Esophagus squamous epithelium (tissue), 5 donors: ENCODE measurements around the gene TMEM151A. TPM values are rescaled to one million over a fixed set of nuclear protein-coding genes. Genes with fewer than 3 reads are reported as not detected.

Experiments
- DNase-seq: peaks from one replicate; lab custom pipeline; 2025; lab: John Stamatoyannopoulos, UW
- H3K27ac ChIP-seq, 4 donors: fragments of 200-600 bp; sonication (generic); one replicate each; pipeline ENCODE4 v1.5.1; 2016 to 2019; ENCODE audit warnings: mild to moderate bottlenecking in 1 of 4
- H3K27me3 ChIP-seq, 4 donors: fragments of 200-600 bp; sonication (generic); 1 replicate in 3 of 4; 2 replicates in 1 of 4; pipeline versions ENCODE4 v1.5.1 to v1.6.0; 2017 to 2021; ENCODE audit warnings: antibody characterized with exemption in 1 of 4
- H3K36me3 ChIP-seq, 3 donors: fragments of 200-600 bp; sonication (generic); one replicate each; pipeline ENCODE4 v1.5.1; 2016 to 2019
- H3K4me1 ChIP-seq, 3 donors: fragments of 200-600 bp; sonication (generic); one replicate each; pipeline ENCODE4 v1.5.1; 2017 to 2019
- H3K4me3 ChIP-seq, 4 donors: fragments of 200-600 bp; sonication (generic); 1 replicate in 3 of 4; 2 replicates in 1 of 4; pipeline ENCODE4 v1.5.1; 2016 to 2019; ENCODE audit warnings: mild to moderate bottlenecking in 2 of 4, moderate library complexity in 1 of 4
- H3K9me3 ChIP-seq, 3 donors: fragments of 200-600 bp; sonication (generic); one replicate each; pipeline ENCODE4 v1.5.1; 2016 to 2019
- CTCF ChIP-seq, 6 experiments: fragments of 450-650 bp in 4 of 6; fragments of 200-600 bp in 2 of 6; sonication (generic) in 2 of 6; IDR thresholded peaks; one replicate each; pipeline ENCODE4 v1.5.1; 2016 to 2019; ENCODE audit warnings: antibody characterized with exemption in 6 of 6, mild to moderate bottlenecking in 4 of 6, moderate library complexity in 4 of 6
- POLR2A ChIP-seq, 4 donors: fragments of 450-650 bp; IDR thresholded peaks; one replicate each; pipeline ENCODE4 v1.6.1; 2017; ENCODE audit warnings: antibody characterized with exemption in 4 of 4, mild to moderate bottlenecking in 4 of 4, moderate library complexity in 3 of 4
- WGBS, 2 donors: methylation state at CpG; one replicate each; pipeline ENCODE4 v1.1.5; 2018; 5-methylcytosine and 5-hydroxymethylcytosine counted together
- intact Hi-C: fragments of 100-400 bp; cut with DNase I; formaldehyde crosslinking; loops from one replicate; pipeline ENCODE4 v1.15.0; 2022
- total RNA-seq, 4 donors: library from RNA; depleted of rRNA; stranded (reverse); fragments of >200 nt; gene quantifications; one replicate each; pipeline ENCODE4 v1.1.0, GENCODE V29; 2016
- donor health status: DM: yes; HTN: yes; CAD: no.

Gene TMEM151A
- total RNA-seq, 4 donors from 2014 or later, result not detected

DNA sequence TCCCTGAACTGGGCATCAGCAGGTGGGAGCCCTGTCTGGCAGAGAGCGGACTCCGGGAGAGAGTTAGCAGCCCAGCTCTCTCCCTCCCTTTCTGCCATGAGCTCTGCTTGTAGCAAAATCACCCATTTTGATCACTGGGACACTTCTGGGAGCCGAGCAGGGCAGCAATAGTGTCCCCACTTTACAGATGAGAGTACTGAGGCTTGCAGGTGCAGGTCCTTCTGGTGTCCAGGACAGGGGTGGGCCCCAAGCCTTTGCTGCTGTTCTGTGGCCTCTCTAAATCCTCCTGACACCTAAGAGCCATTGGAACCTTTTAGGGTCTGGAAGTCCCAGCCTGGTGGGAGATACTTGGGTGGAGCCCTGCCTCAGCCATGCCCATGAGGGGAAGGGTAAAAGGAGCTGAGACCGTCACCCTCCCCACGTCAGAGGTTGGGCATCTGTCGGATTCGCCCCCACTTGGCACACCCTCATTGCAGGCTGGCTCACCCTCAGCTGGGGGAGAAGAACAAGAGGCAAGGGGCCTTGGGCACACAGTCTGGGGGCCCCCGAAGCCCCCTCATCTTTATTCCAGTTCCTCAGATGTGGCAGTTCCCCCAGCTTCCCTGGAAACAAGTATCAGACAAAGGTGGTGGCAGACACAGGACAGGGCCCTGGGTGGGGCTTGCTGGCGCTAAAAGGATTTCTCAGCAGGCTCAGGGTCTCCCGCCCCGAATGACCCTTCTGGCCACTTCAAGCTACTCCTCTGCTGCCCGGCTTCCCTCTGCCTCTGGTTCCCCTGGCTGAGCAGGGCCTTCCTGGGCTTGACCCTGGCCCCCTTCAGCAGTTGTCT is 40.1 kb downstream of the TMEM151A start:
- Histone ChIP-seq H3K4me3 (no peak overlapping the region), H3K27me3 (no peaks in the 10 kb centered on the region), H3K27ac (no peak overlapping the region), H3K36me3 (peaks cover 11 to 34% (median 20%) of the 10 kb centered on the region in 3 donors), H3K9me3 (no peaks in the 10 kb centered on the region), H3K4me1 (peaks cover 40 to 60% (median 45%) of the 10 kb centered on the region in 3 donors)
- TF ChIP-seq CTCF (IDR thresholded peaks at IDR 0.05), result no peak
- TF ChIP-seq POLR2A (IDR thresholded peaks at IDR 0.05), result no peak
- 80 to 94% methylated on average over 3 to 10 of the region's 12 CpGs for WGBS, 2 donors
- no peak for DNase-seq
- intact Hi-C loops, result no loop called here

DNA sequence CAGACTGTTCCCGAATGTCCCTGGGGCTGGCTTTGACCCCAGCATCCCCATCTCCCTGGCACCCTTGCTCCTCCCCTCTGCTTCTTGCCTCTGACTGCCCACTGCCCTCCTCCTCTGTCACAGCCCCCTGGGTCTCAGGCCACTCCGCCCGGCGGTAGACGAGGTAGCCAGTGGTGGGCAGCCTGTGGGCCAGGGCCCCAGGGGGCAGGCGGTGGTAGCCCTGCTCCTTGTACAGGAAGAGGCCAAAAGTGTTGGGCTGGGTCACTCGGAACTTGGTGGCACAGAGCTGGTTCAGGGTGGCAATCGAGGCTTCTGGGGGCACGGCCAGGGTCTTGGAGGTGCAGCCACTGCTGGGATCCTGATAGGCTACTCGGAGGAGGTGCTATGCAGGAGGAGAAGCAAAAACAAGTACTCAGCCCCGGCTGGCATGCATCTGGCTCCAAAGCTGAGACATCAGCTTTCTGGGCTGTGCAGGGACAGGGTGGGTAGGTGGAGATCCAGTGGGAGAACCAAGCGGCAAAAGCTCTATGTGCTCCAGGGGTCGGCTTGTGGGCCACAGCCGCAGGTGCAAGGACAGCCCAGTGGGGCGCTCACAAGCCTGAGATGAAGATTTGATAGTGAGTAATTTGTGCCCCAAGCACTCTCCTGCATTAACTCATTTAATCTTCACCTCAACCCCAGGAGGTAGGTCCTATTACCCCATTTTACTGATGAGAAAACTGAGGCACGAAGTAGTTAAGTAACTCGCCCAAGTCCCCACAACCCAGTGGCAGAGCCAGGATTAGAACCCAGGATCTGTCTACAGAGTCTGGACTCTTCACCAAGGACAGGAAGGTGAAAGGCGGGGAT is 40.9 kb downstream of the TMEM151A start:
- Histone ChIP-seq H3K9me3 (no peaks in the 10 kb centered on the region), H3K36me3 (peaks cover 11 to 38% (median 20%) of the 10 kb centered on the region in 3 donors), H3K4me3 (no peak overlapping the region), H3K27me3 (no peaks in the 10 kb centered on the region), H3K27ac (no peak overlapping the region), H3K4me1 (peaks cover 44 to 60% (median 48%) of the 10 kb centered on the region in 3 donors)
- DNase-seq, result no peak
- WGBS, 2 donors, result 76% methylated on average over 9 to 10 of the region's 18 CpGs
- intact Hi-C loops, result no loop called here
- TF ChIP-seq CTCF (IDR thresholded peaks at IDR 0.05), result no peak
- TF ChIP-seq POLR2A (IDR thresholded peaks at IDR 0.05), result no peak

- Histone ChIP-seq H3K9me3 (no peaks in the 10 kb centered on the region), H3K4me3 (no peak overlapping the region), H3K4me1 (peaks cover 46 to 60% (median 48%) of the 10 kb centered on the region in 3 donors), H3K27me3 (no peaks in the 10 kb centered on the region), H3K36me3 (peaks cover 11 to 45% (median 21%) of the 10 kb centered on the region in 3 donors), H3K27ac (no peak overlapping the region)
- intact Hi-C loops, result no loop called here
- 70 to 90% methylated on average over 2 to 7 of the region's 19 CpGs for WGBS, 2 donors
- no peak for DNase-seq
- TF ChIP-seq CTCF (IDR thresholded peaks at IDR 0.05) (no peak), POLR2A (IDR thresholded peaks at IDR 0.05) (no peak)
Measured at GRCh38 chr11:66333220-66333877, 41.7 kb downstream of the TMEM151A start.

- DNase-seq, result no peak
- H3K9me3 ChIP-seq, result no peaks in the 10 kb centered on the region
- H3K4me3 ChIP-seq, result peak overlapping the region; percentile 58 to 75 (median 64)
- H3K27me3 ChIP-seq, result no peaks in the 10 kb centered on the region
- peaks cover 45 to 60% (median 48%) of the 10 kb centered on the region in 3 donors for H3K4me1 ChIP-seq
- peaks cover 11 to 52% (median 23%) of the 10 kb centered on the region in 3 donors for H3K36me3 ChIP-seq
- 58 to 61% methylated on average over 5 to 9 of the region's 29 CpGs for WGBS, 2 donors
- H3K27ac ChIP-seq, result no peak overlapping the region
- TF ChIP-seq CTCF (IDR thresholded peaks at IDR 0.05) (no peak), POLR2A (IDR thresholded peaks at IDR 0.05) (no peak)
- intact Hi-C loops, result no loop called here
Measured at GRCh38 chr11:66333896-66334604, 42.4 kb downstream of the TMEM151A start.
